Placental pericyte (primary cell): ENCODE measurements around the gene APOL2. TPM values are rescaled to one million over a fixed set of nuclear protein-coding genes. Genes with fewer than 3 reads are reported as not detected.

ENCODE experiments used
- small RNA-seq: library from RNA; depleted of rRNA; stranded (forward); fragments of <200 nt; gene quantifications from one replicate; pipeline ENCODE3, GENCODE V24; 2012; ENCODE audit warnings: low replicate concordance
- total RNA-seq: library from RNA; depleted of rRNA; stranded (reverse); fragments of >200 nt; gene quantifications from 2 replicates; pipeline ENCODE4 v1.2.3, GENCODE V29; 2012

The APOL2 gene
- 51.0 and 62.9 TPM in 2 replicates for total RNA-seq

GRCh38 chr22:36239401-36240171 lies at the start of gene APOL2:
Gene APOL2, minus strand, starts transcription at chr22:36239527. Its CDS starts 6,365 bp downstream, at chr22:36233162.

GRCh38 chr22:36252754-36253522 lies 13.6 kb upstream of the APOL2 start, which contains the start of gene APOL1:
Gene APOL1, plus strand, starts transcription at chr22:36253133. Its CDS starts 1,823 bp downstream, at chr22:36254956.

GRCh38 chr22:36201630-36202319 lies 37.6 kb downstream of the APOL2 start, which contains the start of gene APOL4:
Gene APOL4, minus strand, starts transcription at chr22:36201809. Its CDS starts 75 bp downstream, at chr22:36201734.

Small RNA genes within 50 kb of the gene (small RNA-seq; reads per million reads assigned to genes)
- not detected for gene MIR6819

Other genes with a start within 250 kb of the APOL2 start
- 107 and 205 TPM in 2 replicates for gene RBFOX2, start 210.7 kb downstream of the APOL2 start, total RNA-seq
- gene APOL3, start 78.8 kb downstream of the APOL2 start, total RNA-seq: 11.6 and 11.9 TPM in 2 replicates
- under 0.01 and 0.44 TPM in 2 replicates for gene APOL4, start 37.7 kb downstream of the APOL2 start, total RNA-seq
- 9.3 and 31.3 TPM in 2 replicates for gene APOL1, start 13.6 kb upstream of the APOL2 start, total RNA-seq
- gene MYH9, start 148.4 kb upstream of the APOL2 start, total RNA-seq: 1,033 and 1,337 TPM in 2 replicates
- 34.5 and 42.7 TPM in 2 replicates for gene TXN2, start 242.1 kb upstream of the APOL2 start, total RNA-seq